Neutrophil (primary cell): ENCODE measurements around the gene MAP3K2.

Experiments
- H3K27ac ChIP-seq: fragments of 200-600 bp; sonication (generic); 2 replicates; pipeline ENCODE4 v1.5.1; 2016; ENCODE audit warnings: mild to moderate bottlenecking, moderate library complexity
- H3K27me3 ChIP-seq: fragments of 200-600 bp; sonication (generic); 2 replicates; pipeline ENCODE4 v1.6.0; 2016; ENCODE audit warnings: mild to moderate bottlenecking
- H3K36me3 ChIP-seq: fragments of 200-600 bp; sonication (generic); 2 replicates; pipeline ENCODE4 v1.5.1; 2017
- H3K4me1 ChIP-seq, 2 experiments: fragments of 200-600 bp in 1 of 2; sonication (generic) in 1 of 2; 1 replicate in 1 of 2; 2 replicates in 1 of 2; pipeline versions ENCODE4 v1.5.1 to v1.6.1; 2013 to 2016; ENCODE audit warnings: low read depth in 1 of 2, low read length in 1 of 2, mild to moderate bottlenecking in 1 of 2, moderate library complexity in 1 of 2; ENCODE audit not compliant: control insufficient read depth in 1 of 2, insufficient read depth in 1 of 2
- H3K4me3 ChIP-seq, 2 experiments: fragments of 200-600 bp in 1 of 2; sonication (generic) in 1 of 2; 1 replicate in 1 of 2; 2 replicates in 1 of 2; pipeline ENCODE4 v1.5.1; 2013 to 2016; ENCODE audit warnings: low read depth in 1 of 2, low read length in 1 of 2, mild to moderate bottlenecking in 1 of 2, moderate library complexity in 1 of 2
- H3K9me3 ChIP-seq: fragments of 200-600 bp; sonication (generic); 2 replicates; pipeline ENCODE4 v1.5.1; 2016
- TF ChIP-seq, protein P1 (sequence below): fragments of 200-600 bp; sonication (generic); IDR thresholded peaks from 2 replicates; pipeline ENCODE4 v1.5.1; 2016; ENCODE audit warnings: antibody characterized with exemption

Gene MAP3K2

DNA sequence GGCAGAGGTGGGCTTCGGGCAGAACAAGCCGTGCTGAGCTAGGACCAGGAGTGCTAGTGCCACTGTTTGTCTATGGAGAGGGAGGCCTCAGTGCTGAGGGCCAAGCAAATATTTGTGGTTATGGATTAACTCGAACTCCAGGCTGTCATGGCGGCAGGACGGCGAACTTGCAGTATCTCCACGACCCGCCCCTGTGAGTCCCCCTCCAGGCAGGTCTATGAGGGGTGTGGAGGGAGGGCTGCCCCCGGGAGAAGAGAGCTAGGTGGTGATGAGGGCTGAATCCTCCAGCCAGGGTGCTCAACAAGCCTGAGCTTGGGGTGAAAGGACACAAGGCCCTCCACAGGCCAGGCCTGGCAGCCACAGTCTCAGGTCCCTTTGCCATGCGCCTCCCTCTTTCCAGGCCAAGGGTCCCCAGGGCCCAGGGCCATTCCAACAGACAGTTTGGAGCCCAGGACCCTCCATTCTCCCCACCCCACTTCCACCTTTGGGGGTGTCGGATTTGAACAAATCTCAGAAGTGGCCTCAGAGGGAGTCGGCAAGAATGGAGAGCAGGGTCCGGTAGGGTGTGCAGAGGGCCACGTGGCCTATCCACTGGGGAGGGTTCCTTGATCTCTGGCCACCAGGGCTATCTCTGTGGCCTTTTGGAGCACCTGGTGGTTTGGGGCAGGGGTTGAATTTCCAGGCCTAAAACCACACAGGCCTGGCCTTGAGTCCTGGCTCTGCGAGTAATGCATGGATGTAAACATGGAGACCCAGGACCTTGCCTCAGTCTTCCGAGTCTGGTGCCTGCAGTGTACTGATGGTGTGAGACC is 30.7 kb upstream of the MAP3K2 start, which contains the start of gene PROC:
PROC (plus strand) TSS at position 128 of the 812 bp plus-strand sequence. CDS start 1,516 bp downstream, outside the sequence.
- Histone ChIP-seq H3K27me3 (peaks cover 31% of the 10 kb centered on the region), H3K4me3 (no peak within 1 kb of the TSS), H3K9me3 (no peaks in the 10 kb centered on the region), H3K27ac (no peak within 1 kb of the TSS), H3K36me3 (no peaks in the 10 kb centered on the region), H3K4me1 (peaks cover 46 to 48% of the 10 kb centered on the region in 2 experiments)
- TF ChIP-seq, protein P1, sequence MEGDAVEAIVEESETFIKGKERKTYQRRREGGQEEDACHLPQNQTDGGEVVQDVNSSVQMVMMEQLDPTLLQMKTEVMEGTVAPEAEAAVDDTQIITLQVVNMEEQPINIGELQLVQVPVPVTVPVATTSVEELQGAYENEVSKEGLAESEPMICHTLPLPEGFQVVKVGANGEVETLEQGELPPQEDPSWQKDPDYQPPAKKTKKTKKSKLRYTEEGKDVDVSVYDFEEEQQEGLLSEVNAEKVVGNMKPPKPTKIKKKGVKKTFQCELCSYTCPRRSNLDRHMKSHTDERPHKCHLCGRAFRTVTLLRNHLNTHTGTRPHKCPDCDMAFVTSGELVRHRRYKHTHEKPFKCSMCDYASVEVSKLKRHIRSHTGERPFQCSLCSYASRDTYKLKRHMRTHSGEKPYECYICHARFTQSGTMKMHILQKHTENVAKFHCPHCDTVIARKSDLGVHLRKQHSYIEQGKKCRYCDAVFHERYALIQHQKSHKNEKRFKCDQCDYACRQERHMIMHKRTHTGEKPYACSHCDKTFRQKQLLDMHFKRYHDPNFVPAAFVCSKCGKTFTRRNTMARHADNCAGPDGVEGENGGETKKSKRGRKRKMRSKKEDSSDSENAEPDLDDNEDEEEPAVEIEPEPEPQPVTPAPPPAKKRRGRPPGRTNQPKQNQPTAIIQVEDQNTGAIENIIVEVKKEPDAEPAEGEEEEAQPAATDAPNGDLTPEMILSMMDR = no peak

- peaks cover 48% of the 10 kb centered on the region in 2 experiments for H3K4me1 ChIP-seq
- no peak overlapping the region for H3K27ac ChIP-seq
- peaks cover 20% of the 10 kb centered on the region for H3K27me3 ChIP-seq
- no peaks in the 10 kb centered on the region for H3K36me3 ChIP-seq
- H3K9me3 ChIP-seq = no peaks in the 10 kb centered on the region
- no peak overlapping the region for H3K4me3 ChIP-seq
- TF ChIP-seq, protein P1 = no peak
Measured at GRCh38 chr2:127417406-127417805, 29.6 kb upstream of the MAP3K2 start.

GRCh38 chr2:127416506-127417001 is 28.8 kb upstream of the MAP3K2 start:
- TF ChIP-seq, protein P1 = no peak
- Histone ChIP-seq H3K36me3 (no peaks in the 10 kb centered on the region), H3K27ac (peak overlapping the region; percentile 93), H3K9me3 (no peaks in the 10 kb centered on the region), H3K4me3 (peak overlapping the region; percentile 72 to 84), H3K4me1 (peaks cover 54% of the 10 kb centered on the region in 2 experiments), H3K27me3 (peaks cover 12% of the 10 kb centered on the region)

DNA sequence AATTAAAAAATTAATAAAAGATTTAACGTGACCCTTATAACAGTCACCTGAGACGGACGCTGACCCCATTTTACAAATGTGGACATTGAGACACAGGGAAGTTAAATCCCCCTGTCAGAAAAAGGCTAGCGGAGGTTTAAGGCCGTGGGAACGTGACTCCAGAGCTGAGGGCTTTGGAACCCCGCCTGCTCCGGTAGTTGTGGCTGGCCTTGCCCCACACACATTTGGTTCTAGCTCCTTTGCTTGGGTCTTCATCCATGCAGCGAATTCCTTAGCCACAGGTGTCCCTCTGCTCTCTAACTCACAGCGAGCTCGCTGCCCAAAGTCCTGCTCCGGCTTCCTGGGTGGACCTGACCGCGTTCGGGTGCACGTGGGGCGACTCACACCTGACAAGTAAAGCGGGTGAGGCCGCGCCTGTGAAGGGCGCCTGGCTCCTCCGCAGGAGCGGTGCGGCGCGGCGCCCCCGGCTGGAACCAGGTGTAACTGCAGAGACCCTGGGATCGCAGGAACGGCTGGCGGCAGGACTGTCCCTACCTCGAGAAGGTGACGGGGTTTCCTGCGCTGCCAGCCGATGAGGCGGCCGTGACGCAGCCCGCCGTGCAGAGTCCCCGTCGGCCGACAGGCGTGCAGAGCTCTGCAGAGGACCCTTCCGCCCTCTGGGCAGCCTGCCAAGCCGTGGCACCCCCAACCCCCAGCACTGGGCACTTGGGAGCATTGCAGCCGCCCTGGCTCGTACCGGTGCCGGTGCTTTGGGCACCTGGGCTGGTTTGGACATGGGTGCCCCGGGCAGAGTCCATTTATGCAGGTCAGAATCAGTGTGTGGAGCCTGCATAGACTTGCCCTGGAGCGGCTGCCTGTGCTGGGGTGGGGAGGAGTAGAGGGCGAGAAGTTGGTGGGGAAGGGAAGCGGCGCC is 28.1 kb upstream of the MAP3K2 start:
- TF ChIP-seq, protein P1 = peak; percentile 94

More for the DNA sequence above, 28.1 kb upstream of the MAP3K2 start:
- Histone ChIP-seq H3K9me3 (no peaks in the 10 kb centered on the region), H3K27me3 (peaks cover 5% of the 10 kb centered on the region), H3K4me1 (peaks cover 61% of the 10 kb centered on the region in 2 experiments), H3K27ac (peak overlapping the region; percentile 93), H3K4me3 (peak overlapping the region; percentile 72 to 84), H3K36me3 (no peaks in the 10 kb centered on the region)
